Measurements from ENCODE around the gene NPR1. TPM values are rescaled to one million over a fixed set of nuclear protein-coding genes. Genes with fewer than 3 reads are reported as not detected.

NPR1 gene
- total RNA-seq, 1 donor = 1.5 TPM

DNA sequence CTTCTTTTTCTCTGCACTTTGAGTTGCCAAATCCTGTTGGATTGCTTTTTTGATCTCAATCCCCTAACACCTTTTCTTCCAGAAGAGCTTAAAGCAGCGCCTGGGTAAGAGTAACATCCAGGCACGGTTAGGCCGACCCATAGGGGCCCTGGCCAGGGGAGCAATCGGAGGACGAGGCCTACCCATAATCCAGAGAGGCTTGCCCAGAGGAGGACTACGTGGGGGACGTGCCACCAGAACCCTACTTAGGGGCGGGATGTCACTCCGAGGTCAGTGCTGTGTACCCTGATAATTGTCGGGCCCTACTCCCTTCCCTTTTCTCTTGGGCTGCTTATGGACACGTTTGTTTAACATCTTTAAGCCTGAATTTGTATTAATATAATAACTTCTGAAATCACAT, 36.3 kb upstream of the NPR1 start:
- DNase-seq (ENCODE audit: low read depth) = no peak
- H3K4me3 ChIP-seq (ENCODE audit: low read depth, low read length) = no peak overlapping the region
- TF ChIP-seq, protein P1, sequence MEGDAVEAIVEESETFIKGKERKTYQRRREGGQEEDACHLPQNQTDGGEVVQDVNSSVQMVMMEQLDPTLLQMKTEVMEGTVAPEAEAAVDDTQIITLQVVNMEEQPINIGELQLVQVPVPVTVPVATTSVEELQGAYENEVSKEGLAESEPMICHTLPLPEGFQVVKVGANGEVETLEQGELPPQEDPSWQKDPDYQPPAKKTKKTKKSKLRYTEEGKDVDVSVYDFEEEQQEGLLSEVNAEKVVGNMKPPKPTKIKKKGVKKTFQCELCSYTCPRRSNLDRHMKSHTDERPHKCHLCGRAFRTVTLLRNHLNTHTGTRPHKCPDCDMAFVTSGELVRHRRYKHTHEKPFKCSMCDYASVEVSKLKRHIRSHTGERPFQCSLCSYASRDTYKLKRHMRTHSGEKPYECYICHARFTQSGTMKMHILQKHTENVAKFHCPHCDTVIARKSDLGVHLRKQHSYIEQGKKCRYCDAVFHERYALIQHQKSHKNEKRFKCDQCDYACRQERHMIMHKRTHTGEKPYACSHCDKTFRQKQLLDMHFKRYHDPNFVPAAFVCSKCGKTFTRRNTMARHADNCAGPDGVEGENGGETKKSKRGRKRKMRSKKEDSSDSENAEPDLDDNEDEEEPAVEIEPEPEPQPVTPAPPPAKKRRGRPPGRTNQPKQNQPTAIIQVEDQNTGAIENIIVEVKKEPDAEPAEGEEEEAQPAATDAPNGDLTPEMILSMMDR (IDR thresholded peaks at IDR 0.05; ENCODE audit: insufficient read depth, low read length) = no peak

DNA sequence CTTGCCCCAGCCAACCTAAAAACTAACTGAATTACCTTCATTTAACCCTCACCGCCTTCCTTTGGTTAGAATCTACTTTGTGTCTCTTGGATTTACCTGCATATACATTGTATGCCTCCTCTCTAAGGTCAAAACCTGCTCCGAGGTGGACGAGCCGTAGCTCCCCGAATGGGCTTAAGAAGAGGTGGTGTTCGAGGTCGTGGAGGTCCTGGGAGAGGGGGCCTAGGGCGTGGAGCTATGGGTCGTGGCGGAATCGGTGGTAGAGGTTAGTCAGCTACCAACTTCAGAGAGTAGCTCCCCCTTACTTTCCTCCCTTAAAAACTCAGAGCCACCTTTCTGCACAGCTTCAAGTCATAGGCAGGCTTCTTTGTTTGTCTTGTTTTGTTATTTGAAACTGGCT, 35.4 kb upstream of the NPR1 start:
- no peak for DNase-seq (ENCODE audit: low read depth)
- TF ChIP-seq, protein P1 (IDR thresholded peaks at IDR 0.05; ENCODE audit: insufficient read depth, low read length) = no peak
- no peak overlapping the region for H3K4me3 ChIP-seq (ENCODE audit: low read depth, low read length)

DNA sequence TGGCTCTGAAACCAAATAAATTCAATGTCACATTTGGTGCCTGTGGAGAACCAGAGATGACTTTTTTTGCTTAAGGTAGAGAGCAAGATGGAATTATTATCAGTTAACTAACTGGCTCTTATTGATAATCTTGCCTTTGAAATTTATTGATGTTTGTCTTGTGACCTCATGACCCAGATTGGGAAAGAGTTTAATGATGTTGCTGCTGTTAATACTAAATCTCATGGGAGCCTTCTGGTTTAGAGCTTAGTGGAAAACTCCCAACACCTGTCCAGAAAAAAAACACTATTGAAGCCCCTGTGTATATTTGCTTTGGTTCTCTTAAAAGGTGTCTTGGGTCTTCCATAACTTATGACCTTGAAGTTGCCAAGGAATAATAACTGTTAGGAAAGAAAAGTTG, 34.7 kb upstream of the NPR1 start:
- no peak for DNase-seq (ENCODE audit: low read depth)
- TF ChIP-seq, protein P1 (IDR thresholded peaks at IDR 0.05; ENCODE audit: insufficient read depth, low read length) = no peak
- no peak overlapping the region for H3K4me3 ChIP-seq (ENCODE audit: low read depth, low read length)

DNA sequence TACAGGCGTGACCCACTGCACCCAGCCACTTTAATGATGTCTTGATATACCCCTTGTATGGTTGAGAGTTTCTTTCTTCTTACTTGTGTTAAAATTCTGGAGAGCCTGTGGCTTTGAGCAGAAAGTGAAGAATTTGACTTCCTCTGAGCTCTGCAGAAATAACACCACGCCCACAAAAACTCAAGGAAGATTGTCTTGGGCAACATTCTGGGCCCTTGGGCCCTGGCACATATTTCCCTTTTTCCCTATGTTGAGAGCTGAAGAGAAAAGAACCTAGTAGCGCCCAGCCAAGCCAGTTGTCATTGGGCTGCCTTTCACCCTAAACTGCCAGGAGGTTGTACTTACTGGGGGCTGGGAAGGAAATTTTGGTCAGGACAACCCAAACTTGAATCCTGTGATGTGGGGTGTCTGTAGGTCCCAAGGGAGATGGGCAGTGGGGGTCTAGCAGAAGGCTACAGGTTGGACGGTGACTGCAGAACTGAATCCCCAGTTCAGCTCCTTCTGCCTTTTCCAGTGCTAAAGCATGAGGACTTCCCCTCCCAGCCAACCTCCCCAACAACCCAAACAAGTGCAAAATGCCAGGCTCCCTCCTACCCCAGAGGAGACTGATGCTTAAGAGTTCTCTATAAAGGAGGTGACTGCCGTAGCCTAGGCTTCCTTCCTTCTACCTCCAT, 31.7 kb upstream of the NPR1 start:
- TF ChIP-seq, protein P1 (IDR thresholded peaks at IDR 0.05; ENCODE audit: insufficient read depth, low read length) = no peak
- H3K4me3 ChIP-seq (ENCODE audit: low read depth, low read length) = no peak overlapping the region
- no peak for DNase-seq (ENCODE audit: low read depth)

DNA sequence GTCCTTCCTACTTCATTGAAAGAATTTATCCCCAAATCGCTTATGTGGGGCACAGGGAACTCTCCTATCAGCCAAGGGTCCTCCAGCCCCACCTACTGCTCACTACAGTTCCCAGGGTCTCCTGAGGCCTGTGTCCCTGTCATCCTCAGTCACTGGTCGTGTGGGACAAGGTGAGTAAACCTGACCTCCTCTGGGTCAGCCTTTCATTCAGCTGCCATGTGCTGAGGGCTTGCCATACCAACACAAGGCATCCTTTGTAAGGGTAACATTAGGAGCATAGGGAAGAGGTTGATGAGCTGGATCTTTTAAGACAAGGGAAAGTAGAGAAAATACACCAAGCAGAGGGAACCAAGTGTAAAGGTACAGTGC, 31.2 kb upstream of the NPR1 start:
- TF ChIP-seq, protein P1 (IDR thresholded peaks at IDR 0.05; ENCODE audit: insufficient read depth, low read length) = no peak
- no peak for DNase-seq (ENCODE audit: low read depth)
- H3K4me3 ChIP-seq (ENCODE audit: low read depth, low read length) = no peak overlapping the region

DNA sequence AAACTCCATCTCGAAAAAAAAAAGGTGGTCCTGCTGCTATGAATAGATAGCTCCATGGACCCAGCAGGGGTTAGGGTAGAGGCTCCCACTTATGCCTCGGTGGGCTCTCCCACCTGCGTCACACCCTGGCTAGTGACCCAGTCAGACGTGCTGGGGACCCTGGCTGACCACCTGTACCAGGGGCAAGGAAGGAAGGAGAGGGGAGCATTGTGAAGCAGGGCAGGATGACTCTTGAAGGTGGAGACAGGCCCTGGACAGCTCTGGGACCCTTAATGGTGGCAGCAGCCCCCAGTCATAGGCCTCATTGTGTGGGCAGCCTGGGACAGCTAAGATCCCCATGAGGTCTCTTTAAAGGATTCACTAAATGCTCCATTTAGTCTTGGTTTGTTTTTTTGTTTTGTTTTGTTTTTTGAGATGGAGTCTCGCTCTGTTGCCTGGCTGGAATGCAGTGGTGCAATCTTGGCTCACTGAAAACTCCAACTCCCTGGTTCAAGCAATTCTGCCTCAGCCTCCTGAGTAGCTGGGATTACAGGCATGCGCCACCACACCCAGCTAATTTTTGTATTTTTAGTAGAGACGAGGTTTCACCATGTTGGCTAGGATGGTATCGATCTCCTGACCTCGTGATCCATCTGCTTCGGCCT, 30.4 kb upstream of the NPR1 start:
- TF ChIP-seq, protein P1 (IDR thresholded peaks at IDR 0.05; ENCODE audit: insufficient read depth, low read length) = no peak
- H3K4me3 ChIP-seq (ENCODE audit: low read depth, low read length) = no peak overlapping the region
- DNase-seq (ENCODE audit: low read depth) = no peak
